Stomach (tissue), 4 donors: ENCODE data around the gene PCSK2.

Experiments used
- POLR2A ChIP-seq, 4 donors: fragments of 450-650 bp; IDR thresholded peaks; one replicate each; pipeline ENCODE4 v1.6.1; 2016; ENCODE audit warnings: antibody characterized with exemption in 4 of 4, control low read depth in 2 of 4, mild to moderate bottlenecking in 1 of 4, moderate library complexity in 1 of 4
- POLR2AphosphoS5 ChIP-seq, 3 donors: sonication (generic); formaldehyde crosslinking; IDR thresholded peaks; one replicate each; pipeline ENCODE4 v1.6.1; 2016; ENCODE audit warnings: antibody characterized with exemption in 3 of 3
- TF ChIP-seq, protein P1 (sequence below), 7 experiments: fragments of 450-650 bp in 4 of 7; fragments of 200-600 bp in 3 of 7; sonication (generic) in 3 of 7; IDR thresholded peaks; one replicate each; pipeline ENCODE4 v1.5.1; 2016 to 2019; ENCODE audit warnings: antibody characterized with exemption in 7 of 7, control low read depth in 2 of 7, mild to moderate bottlenecking in 1 of 7

GRCh38 chr20:17345321-17345720 is 118.5 kb downstream of the PCSK2 start:
- TF ChIP-seq POLR2AphosphoS5 (IDR thresholded peaks at IDR 0.05) (no peak), POLR2A (IDR thresholded peaks at IDR 0.05) (no peak)
- TF ChIP-seq, protein P1, sequence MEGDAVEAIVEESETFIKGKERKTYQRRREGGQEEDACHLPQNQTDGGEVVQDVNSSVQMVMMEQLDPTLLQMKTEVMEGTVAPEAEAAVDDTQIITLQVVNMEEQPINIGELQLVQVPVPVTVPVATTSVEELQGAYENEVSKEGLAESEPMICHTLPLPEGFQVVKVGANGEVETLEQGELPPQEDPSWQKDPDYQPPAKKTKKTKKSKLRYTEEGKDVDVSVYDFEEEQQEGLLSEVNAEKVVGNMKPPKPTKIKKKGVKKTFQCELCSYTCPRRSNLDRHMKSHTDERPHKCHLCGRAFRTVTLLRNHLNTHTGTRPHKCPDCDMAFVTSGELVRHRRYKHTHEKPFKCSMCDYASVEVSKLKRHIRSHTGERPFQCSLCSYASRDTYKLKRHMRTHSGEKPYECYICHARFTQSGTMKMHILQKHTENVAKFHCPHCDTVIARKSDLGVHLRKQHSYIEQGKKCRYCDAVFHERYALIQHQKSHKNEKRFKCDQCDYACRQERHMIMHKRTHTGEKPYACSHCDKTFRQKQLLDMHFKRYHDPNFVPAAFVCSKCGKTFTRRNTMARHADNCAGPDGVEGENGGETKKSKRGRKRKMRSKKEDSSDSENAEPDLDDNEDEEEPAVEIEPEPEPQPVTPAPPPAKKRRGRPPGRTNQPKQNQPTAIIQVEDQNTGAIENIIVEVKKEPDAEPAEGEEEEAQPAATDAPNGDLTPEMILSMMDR (IDR thresholded peaks at IDR 0.05): no peak
